Neuron (in vitro differentiated cells): ENCODE results near the gene AIF1.

Source experiments
- H2AFZ ChIP-seq: one replicate; pipeline ENCODE4 v1.6.1; 2013; ENCODE audit warnings: low read depth, mild to moderate bottlenecking, inconsistent platforms, low read length, moderate library complexity
- H3K27me3 ChIP-seq: one replicate; pipeline ENCODE4 v1.6.1; 2013; ENCODE audit warnings: low read length; ENCODE audit not compliant: insufficient read depth
- H3K36me3 ChIP-seq: one replicate; pipeline ENCODE4 v1.6.1; 2013; ENCODE audit warnings: low read length; ENCODE audit not compliant: insufficient read depth
- H3K4me1 ChIP-seq: one replicate; pipeline ENCODE4 v1.6.1; 2013; ENCODE audit warnings: low read length; ENCODE audit not compliant: insufficient read depth
- H3K4me3 ChIP-seq: 2 replicates; pipeline ENCODE4 v1.5.1; 2013; ENCODE audit warnings: mild to moderate bottlenecking, low read length, moderate library complexity
- H3K9me3 ChIP-seq: one replicate; pipeline ENCODE4 v1.6.1; 2013; ENCODE audit warnings: low read length

The AIF1 gene

DNA sequence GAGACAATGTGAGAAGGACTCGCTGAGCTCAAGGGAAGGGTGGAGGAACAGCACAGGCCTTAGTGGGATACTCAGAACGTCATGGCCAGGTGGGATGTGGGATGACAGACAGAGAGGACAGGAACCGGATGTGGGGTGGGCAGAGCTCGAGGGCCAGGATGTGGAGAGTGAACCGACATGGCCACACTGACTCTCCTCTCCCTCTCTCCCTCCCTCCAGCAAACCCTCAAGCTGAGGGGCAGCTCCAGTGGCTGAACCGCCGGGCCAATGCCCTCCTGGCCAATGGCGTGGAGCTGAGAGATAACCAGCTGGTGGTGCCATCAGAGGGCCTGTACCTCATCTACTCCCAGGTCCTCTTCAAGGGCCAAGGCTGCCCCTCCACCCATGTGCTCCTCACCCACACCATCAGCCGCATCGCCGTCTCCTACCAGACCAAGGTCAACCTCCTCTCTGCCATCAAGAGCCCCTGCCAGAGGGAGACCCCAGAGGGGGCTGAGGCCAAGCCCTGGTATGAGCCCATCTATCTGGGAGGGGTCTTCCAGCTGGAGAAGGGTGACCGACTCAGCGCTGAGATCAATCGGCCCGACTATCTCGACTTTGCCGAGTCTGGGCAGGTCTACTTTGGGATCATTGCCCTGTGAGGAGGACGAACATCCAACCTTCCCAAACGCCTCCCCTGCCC is 38.0 kb upstream of the AIF1 start:
- no peaks in the 10 kb centered on the region for H3K36me3 ChIP-seq
- H3K9me3 ChIP-seq: no peaks in the 10 kb centered on the region
- H3K4me1 ChIP-seq: no peaks in the 10 kb centered on the region
- H3K4me3 ChIP-seq: no peak overlapping the region
- peaks cover 26% of the 10 kb centered on the region for H3K27me3 ChIP-seq
- no peak overlapping the region for H2AFZ ChIP-seq

DNA sequence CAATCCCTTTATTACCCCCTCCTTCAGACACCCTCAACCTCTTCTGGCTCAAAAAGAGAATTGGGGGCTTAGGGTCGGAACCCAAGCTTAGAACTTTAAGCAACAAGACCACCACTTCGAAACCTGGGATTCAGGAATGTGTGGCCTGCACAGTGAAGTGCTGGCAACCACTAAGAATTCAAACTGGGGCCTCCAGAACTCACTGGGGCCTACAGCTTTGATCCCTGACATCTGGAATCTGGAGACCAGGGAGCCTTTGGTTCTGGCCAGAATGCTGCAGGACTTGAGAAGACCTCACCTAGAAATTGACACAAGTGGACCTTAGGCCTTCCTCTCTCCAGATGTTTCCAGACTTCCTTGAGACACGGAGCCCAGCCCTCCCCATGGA is 37.5 kb upstream of the AIF1 start:
- H3K36me3 ChIP-seq: no peaks in the 10 kb centered on the region
- H3K27me3 ChIP-seq: peaks cover 24% of the 10 kb centered on the region
- H3K4me3 ChIP-seq: no peak overlapping the region
- H2AFZ ChIP-seq: no peak overlapping the region
- H3K4me1 ChIP-seq: no peaks in the 10 kb centered on the region
- H3K9me3 ChIP-seq: no peaks in the 10 kb centered on the region

DNA sequence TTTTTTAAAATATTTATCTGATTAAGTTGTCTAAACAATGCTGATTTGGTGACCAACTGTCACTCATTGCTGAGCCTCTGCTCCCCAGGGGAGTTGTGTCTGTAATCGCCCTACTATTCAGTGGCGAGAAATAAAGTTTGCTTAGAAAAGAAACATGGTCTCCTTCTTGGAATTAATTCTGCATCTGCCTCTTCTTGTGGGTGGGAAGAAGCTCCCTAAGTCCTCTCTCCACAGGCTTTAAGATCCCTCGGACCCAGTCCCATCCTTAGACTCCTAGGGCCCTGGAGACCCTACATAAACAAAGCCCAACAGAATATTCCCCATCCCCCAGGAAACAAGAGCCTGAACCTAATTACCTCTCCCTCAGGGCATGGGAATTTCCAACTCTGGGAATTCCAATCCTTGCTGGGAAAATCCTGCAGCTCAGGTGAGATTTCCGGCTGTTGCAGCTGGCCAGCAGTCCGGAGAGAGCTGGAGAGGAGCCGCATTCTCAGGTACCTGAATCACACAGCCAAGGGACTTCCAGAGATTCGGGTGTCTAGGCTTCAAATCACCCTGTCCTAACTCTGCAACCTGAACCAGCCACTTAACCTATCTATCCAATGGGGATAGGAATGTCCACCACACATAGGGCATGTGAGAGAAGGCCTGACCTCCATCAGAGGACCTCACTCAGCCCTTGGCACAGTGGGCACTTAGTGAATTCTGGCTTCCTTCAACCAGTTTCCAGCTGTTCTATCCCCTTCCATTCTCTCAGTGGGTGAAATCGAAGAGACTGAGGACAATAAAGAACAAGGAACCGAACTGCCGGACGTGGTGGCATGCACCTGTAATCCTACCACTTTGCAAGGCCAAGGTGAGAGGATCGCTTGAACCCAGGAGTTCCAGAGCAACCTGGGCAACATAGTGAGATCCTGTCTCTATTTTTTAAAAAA is 36.6 kb upstream of the AIF1 start:
- Histone ChIP-seq H2AFZ (no peak overlapping the region), H3K27me3 (peaks cover 22% of the 10 kb centered on the region), H3K4me1 (no peaks in the 10 kb centered on the region), H3K36me3 (no peaks in the 10 kb centered on the region), H3K9me3 (no peaks in the 10 kb centered on the region), H3K4me3 (no peak overlapping the region)

DNA sequence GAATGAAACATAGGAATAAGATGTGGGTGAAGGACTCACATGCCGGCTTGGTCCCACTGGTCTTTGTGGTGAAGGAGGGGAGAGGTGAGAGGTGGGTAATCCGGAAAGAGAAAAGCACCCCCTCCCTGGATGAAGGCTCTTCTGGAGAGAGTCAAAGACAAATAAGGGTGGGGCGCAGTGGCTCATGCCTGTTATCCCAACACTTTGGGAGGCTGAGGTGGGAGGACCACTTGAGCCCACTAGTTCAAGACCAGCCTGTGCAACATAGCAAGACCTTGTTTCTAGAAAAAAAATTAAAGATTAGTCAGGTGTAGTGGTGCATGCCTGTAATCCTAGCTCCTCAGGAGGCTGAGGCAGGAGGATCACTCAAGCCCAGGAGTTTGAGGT is 35.9 kb upstream of the AIF1 start:
- Histone ChIP-seq H3K36me3 (no peaks in the 10 kb centered on the region), H3K9me3 (no peaks in the 10 kb centered on the region), H3K4me3 (no peak overlapping the region), H3K4me1 (no peaks in the 10 kb centered on the region), H2AFZ (no peak overlapping the region), H3K27me3 (peaks cover 21% of the 10 kb centered on the region)

DNA sequence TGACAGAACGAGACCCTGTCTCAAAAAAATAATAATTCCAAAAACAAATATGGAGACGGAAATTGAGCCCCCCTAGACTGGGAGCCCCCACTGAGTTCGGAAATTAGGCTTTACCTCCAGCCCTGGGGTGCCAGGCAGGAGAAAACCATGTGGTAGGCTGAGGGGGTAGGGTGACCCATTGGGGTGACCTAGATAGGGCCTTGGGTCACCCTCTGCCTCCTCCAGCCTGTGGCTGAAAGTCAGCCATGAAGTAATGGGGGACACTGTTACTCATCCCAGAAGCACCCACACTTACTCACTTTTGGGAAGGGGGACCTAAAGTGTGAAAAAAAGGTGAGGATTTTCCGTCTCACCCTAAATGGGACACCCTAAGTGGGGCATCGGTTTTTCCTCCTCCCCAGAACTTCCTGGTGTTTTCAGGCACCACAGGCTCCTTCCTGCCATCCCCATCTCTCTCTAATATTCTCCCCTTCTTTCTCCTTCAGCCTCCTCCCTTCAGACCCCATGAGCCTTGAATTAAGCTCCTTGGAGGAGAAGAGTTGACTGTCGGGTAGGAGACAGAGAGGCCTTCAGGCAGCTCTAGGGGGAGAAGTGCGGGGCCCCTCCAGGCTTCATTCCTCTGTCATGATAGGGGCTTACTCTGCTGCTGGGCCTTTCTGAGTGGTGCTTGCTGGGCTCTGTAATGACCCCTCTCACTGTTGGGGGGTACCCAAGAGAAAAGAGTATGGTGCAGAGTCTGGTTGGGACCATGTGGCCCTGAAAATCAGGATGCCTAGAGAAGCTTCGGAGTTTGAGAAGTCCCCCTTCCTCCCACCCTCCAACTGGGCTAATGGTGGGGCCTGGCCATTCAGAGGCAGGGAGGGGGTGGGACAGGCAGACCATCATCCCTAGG is 35.2 kb upstream of the AIF1 start:
- H3K4me3 ChIP-seq: no peak overlapping the region
- H3K27me3 ChIP-seq: peaks cover 21% of the 10 kb centered on the region
- H3K4me1 ChIP-seq: no peaks in the 10 kb centered on the region
- H3K36me3 ChIP-seq: no peaks in the 10 kb centered on the region
- no peak overlapping the region for H2AFZ ChIP-seq
- H3K9me3 ChIP-seq: no peaks in the 10 kb centered on the region

DNA sequence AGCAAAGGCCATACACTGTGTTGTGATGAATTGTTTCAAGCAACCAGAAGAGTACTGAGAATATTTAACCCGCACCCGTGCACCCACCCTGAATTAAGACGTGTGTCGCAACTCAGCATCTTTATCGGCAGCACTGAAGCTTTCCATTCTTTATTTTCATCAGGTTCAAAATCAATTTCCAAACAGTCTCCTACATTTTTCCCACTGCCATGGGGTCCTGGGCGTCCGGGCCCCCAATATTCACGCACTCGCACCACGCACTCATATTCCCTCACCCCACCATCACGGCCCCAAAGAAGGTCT is 34.6 kb upstream of the AIF1 start:
- Histone ChIP-seq H3K4me1 (no peaks in the 10 kb centered on the region), H3K27me3 (peaks cover 21% of the 10 kb centered on the region), H3K9me3 (no peaks in the 10 kb centered on the region), H3K4me3 (peak overlapping the region; percentile 54), H3K36me3 (no peaks in the 10 kb centered on the region), H2AFZ (peak overlapping the region; percentile 85)

DNA sequence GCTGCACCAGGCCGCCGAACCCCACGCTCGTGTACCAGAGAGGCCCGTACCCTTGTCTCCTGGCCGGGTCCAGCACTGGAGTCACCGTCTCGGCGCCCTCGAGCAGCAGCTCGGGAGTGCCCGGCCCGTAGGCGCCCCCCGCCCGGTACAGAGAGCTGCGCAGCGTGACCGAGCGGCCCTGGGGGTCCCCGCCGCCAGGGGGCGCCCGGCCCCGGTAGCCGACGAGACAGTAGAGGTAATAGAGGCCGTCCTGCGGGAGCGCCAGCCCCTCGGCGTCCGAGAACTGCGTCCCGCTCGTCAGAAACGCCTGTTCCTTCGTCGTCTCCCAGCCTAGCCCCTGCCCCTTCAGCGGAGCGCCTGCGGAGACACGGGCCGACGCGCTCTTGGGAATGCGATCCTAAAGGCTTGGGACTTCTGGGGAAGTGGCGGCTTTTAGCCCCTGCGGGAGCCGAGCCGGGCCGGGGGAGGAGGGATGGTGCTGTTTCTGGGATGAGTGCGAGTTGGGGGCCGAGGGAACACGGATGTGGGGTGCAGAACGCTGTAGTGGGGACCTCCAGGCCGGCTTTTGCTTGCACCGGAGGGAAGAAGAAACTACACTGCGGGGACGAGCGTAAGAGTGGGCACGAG is 34.1 kb upstream of the AIF1 start:
- Histone ChIP-seq H3K4me3 (peak overlapping the region; percentile 54), H3K9me3 (no peaks in the 10 kb centered on the region), H3K4me1 (no peaks in the 10 kb centered on the region), H3K36me3 (no peaks in the 10 kb centered on the region), H2AFZ (peak overlapping the region; percentile 85), H3K27me3 (peaks cover 21% of the 10 kb centered on the region)

DNA sequence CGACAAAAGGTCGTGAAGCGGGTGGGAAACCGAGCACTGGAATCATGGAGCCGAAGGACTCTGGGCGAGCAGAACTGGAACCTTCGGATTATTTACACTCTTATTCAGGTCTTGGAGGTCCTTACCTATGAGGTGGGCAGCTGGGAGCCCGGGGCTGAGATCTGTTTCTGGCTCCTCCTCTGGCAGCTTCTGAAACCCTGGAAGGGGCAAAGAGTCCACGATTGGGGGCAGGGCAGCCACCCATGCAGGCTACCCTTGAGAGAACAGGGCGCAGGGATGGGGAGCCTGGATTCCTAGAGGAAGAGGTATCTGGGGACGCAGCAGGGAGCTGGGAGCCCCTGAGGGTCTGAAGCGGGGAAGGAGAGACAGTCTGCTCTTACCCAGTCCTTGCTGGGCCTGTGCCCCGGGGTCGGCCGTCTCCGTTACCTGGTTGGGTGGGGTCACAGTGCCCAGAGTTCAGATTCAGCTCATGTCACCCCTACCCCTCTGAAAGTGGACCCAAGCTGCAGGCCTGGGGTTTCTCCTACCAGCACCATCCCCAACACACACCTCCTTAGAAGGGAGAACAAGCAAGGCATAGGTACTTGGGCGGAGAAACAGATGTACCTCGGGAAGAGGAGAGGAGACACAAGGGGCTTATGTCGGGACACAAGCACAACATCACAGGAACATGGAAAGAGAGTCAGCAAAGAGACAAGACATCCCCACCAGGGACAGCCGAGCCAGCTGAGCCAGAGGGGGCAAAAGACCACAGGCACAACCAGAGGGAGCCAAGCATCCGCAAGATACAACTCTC is 33.4 kb upstream of the AIF1 start:
- H3K9me3 ChIP-seq: no peaks in the 10 kb centered on the region

DNA sequence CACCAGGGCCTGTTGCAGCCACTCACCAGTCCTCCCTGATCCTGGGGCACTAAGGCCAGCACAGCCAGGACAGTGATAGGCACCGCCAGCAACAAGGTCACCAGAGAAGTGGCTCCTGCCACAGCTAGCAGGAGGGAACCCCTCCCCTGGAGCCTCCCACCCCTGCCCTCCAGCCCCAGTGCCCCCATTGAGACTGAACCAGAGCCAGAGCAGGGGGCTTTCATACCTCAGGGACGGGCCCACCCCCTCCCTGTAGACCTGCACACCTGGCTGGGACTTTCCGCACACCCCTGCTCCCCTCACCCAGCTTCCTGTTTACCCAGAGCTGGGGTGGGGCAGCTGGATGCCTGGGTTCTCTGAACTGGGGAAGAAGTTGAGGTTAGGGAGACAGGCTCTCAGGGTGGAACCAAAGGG is 32.8 kb upstream of the AIF1 start, which contains the start of gene LTB:
TSS of gene LTB (minus strand) at position 195 of the 414 bp plus-strand sequence. CDS start at position 188, 7 bp downstream.
- H2AFZ ChIP-seq: peak within 1 kb of the TSS; percentile 85
- H3K36me3 ChIP-seq: no peaks in the 10 kb centered on the region
- H3K27me3 ChIP-seq: peaks cover 15% of the 10 kb centered on the region
- peak within 1 kb of the TSS; percentile 54 for H3K4me3 ChIP-seq
- no peaks in the 10 kb centered on the region for H3K9me3 ChIP-seq
- H3K4me1 ChIP-seq: no peaks in the 10 kb centered on the region

More for the DNA sequence above, 33.4 kb upstream of the AIF1 start:
- peaks cover 21% of the 10 kb centered on the region for H3K27me3 ChIP-seq
- peak overlapping the region; percentile 85 for H2AFZ ChIP-seq
- no peaks in the 10 kb centered on the region for H3K36me3 ChIP-seq
- no peaks in the 10 kb centered on the region for H3K4me1 ChIP-seq
- H3K4me3 ChIP-seq: peak overlapping the region; percentile 54

DNA sequence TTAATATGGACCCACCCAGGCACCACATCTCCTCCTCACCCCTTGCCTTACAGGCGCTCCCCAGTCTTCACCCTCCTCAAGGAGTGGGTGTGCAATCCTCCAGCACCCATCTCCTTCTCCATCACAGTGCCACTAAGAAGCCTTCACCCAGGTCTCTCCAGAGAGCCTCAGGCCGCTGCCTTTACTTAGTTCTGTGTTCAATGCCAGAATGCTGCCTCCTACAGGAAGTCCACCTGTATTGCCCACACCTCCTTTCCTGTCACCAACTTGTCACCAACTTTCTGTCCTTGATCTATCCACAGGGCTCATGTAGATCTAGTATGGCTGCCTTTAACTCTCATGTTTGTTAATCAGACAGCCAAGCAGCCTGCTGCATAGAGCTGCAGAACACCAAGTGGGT is 29.5 kb upstream of the AIF1 start:
- H2AFZ ChIP-seq: no peak overlapping the region
- no peak overlapping the region for H3K4me3 ChIP-seq
- H3K4me1 ChIP-seq: no peaks in the 10 kb centered on the region
- no peaks in the 10 kb centered on the region for H3K9me3 ChIP-seq
- H3K27me3 ChIP-seq: peaks cover 9% of the 10 kb centered on the region
- H3K36me3 ChIP-seq: no peaks in the 10 kb centered on the region

DNA sequence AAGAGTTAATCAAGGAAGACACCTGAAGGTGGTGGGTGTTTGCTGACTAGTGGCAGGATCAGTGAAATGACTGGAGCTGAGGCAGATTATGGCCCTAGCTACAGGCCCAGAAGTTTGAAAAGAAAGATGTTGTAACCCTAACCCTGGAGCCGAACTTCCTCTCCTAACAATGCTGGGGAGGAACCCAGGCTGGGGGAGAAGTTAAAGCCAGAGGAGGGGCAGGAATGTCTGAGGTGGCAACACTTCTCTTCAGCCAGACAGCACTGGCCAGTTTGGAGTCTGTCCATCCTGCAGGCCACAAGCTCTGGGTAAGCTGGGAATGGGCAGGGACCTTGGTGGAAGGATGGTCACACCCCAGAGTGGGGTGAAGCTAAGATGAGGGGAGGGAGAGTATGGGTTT is 29.0 kb upstream of the AIF1 start, which contains the start of gene LST1:
TSS of gene LST1 (plus strand) at position 270 of the 400 bp plus-strand sequence. CDS start 1,023 bp downstream, outside the sequence.
- H3K27me3 ChIP-seq: peaks cover 9% of the 10 kb centered on the region
- no peaks in the 10 kb centered on the region for H3K4me1 ChIP-seq
- H3K9me3 ChIP-seq: no peaks in the 10 kb centered on the region
- no peaks in the 10 kb centered on the region for H3K36me3 ChIP-seq
- no peak within 1 kb of the TSS for H2AFZ ChIP-seq
- no peak within 1 kb of the TSS for H3K4me3 ChIP-seq
